ENCODE data around the gene GPD1.

GPD1 gene

GRCh38 chr12:50097952-50098351 lies 5.9 kb upstream of the GPD1 start:
- in situ Hi-C loops (cut with HindIII; ENCODE audit: low sequenced_read_pairs), result no loop called here

GRCh38 chr12:50099302-50100008 lies 4.4 kb upstream of the GPD1 start:
- in situ Hi-C loops (cut with HindIII; ENCODE audit: low sequenced_read_pairs), result no loop called here

- in situ Hi-C loops (cut with HindIII; ENCODE audit: low sequenced_read_pairs), result no loop called here
Measured at GRCh38 chr12:50100561-50100960, 3.2 kb upstream of the GPD1 start.

- in situ Hi-C loops (cut with HindIII; ENCODE audit: low sequenced_read_pairs), result no loop called here
Measured at GRCh38 chr12:50101663-50102062, 2.1 kb upstream of the GPD1 start.

- in situ Hi-C loops (cut with HindIII; ENCODE audit: low sequenced_read_pairs), result no loop called here
Measured at GRCh38 chr12:50102131-50102531, 1.7 kb upstream of the GPD1 start.

- in situ Hi-C loops (cut with HindIII; ENCODE audit: low sequenced_read_pairs), result no loop called here
Measured at GRCh38 chr12:50102646-50103309, 1.0 kb upstream of the GPD1 start.

GRCh38 chr12:50103351-50103750 lies 457 bp upstream of the GPD1 start:
- in situ Hi-C loops (cut with HindIII; ENCODE audit: low sequenced_read_pairs), result no loop called here

- in situ Hi-C loops (cut with HindIII; ENCODE audit: low sequenced_read_pairs), result no loop called here
Measured at GRCh38 chr12:50104417-50105366, 884 bp downstream of the GPD1 start.

GRCh38 chr12:50105913-50106450 lies 2.2 kb downstream of the GPD1 start:
- in situ Hi-C loops (cut with HindIII; ENCODE audit: low sequenced_read_pairs), result no loop called here

GRCh38 chr12:50106907-50107306 lies 3.1 kb downstream of the GPD1 start:
- in situ Hi-C loops (cut with HindIII; ENCODE audit: low sequenced_read_pairs), result no loop called here

GRCh38 chr12:50107416-50108268 lies 3.8 kb downstream of the GPD1 start:
- in situ Hi-C loops (cut with HindIII; ENCODE audit: low sequenced_read_pairs), result no loop called here

GRCh38 chr12:50109319-50109718 lies 5.5 kb downstream of the GPD1 start:
- in situ Hi-C loops (cut with HindIII; ENCODE audit: low sequenced_read_pairs), result no loop called here

GRCh38 chr12:50110127-50110761 lies 6.4 kb downstream of the GPD1 start:
- in situ Hi-C loops (cut with HindIII; ENCODE audit: low sequenced_read_pairs), result no loop called here

- in situ Hi-C loops (cut with HindIII; ENCODE audit: low sequenced_read_pairs), result no loop called here
Measured at GRCh38 chr12:50110762-50111351, 7.0 kb downstream of the GPD1 start.

GRCh38 chr12:50111395-50111692 lies 7.5 kb downstream of the GPD1 start:
- in situ Hi-C loops (cut with HindIII; ENCODE audit: low sequenced_read_pairs), result no loop called here

- in situ Hi-C loops (cut with HindIII; ENCODE audit: low sequenced_read_pairs), result no loop called here
Measured at GRCh38 chr12:50111693-50112455, 8.1 kb downstream of the GPD1 start, which contains the start of gene COX14. COX14 (plus strand) TSS chr12:50112236; CDS start chr12:50120044, 7,808 bp downstream.

GRCh38 chr12:50112456-50113218 lies 8.8 kb downstream of the GPD1 start:
- in situ Hi-C loops (cut with HindIII; ENCODE audit: low sequenced_read_pairs), result no loop called here

- in situ Hi-C loops (cut with HindIII; ENCODE audit: low sequenced_read_pairs), result no loop called here
Measured at GRCh38 chr12:50117057-50117622, 13.3 kb downstream of the GPD1 start.

All from DLD1 (cell line).